GM23338 (cell line): Measurements from ENCODE around the gene SELENOO.

Experiments
- CREB1 ChIP-seq: fragments of 250-450 bp; sonication (Bioruptor Pico); IDR thresholded peaks from 2 replicates; pipeline ENCODE4 v1.5.0; 2020; ENCODE audit warnings: low read depth, mild to moderate bottlenecking, moderate library complexity
- EZH2 ChIP-seq: fragments of 200-600 bp; sonication (generic); IDR thresholded peaks from one replicate; pipeline ENCODE4 v1.8.0; 2017; ENCODE audit warnings: antibody characterized with exemption, mild to moderate bottlenecking, low read depth; ENCODE audit not compliant: unreplicated experiment
- EZH2phosphoT487 ChIP-seq: fragments of 200-600 bp; sonication (generic); IDR thresholded peaks from one replicate; pipeline ENCODE4 v1.8.1; 2018; ENCODE audit warnings: antibody characterized with exemption; ENCODE audit not compliant: unreplicated experiment
- JUNB ChIP-seq: IDR thresholded peaks from one replicate; pipeline ENCODE4 v1.6.1; 2016; ENCODE audit warnings: antibody characterized with exemption; ENCODE audit not compliant: unreplicated experiment
- NANOG ChIP-seq: IDR thresholded peaks from 2 replicates; pipeline ENCODE4 v1.6.1; 2016; ENCODE audit warnings: antibody characterized with exemption, borderline replicate concordance
- POLR2AphosphoS5 ChIP-seq: IDR thresholded peaks from 2 replicates; pipeline ENCODE4 v1.6.1; 2016; ENCODE audit warnings: antibody characterized with exemption, low read depth
- STAT1 ChIP-seq: IDR thresholded peaks from one replicate; pipeline ENCODE4 v1.6.1; 2016; ENCODE audit warnings: antibody characterized with exemption; ENCODE audit not compliant: unreplicated experiment
- ZNF114 ChIP-seq: fragments of 250-450 bp; sonication (Bioruptor Pico); IDR thresholded peaks from 2 replicates; pipeline ENCODE4 v1.5.0; 2020; ENCODE audit warnings: mild to moderate bottlenecking, moderate library complexity
- ZNF331 ChIP-seq: fragments of 250-450 bp; sonication (Bioruptor Pico); IDR thresholded peaks from 2 replicates; pipeline ENCODE4 v1.5.0; 2020; ENCODE audit warnings: low read depth, mild to moderate bottlenecking, moderate library complexity
- TF ChIP-seq, protein P1 (sequence below), 2 experiments: fragments of 200-600 bp in 1 of 2; sonication (generic) in 1 of 2; conservative IDR thresholded peaks; 2 replicates each; pipeline versions ENCODE4 v1.5.1 to v1.6.1; 2016 to 2017; ENCODE audit warnings: antibody characterized with exemption in 2 of 2, low read depth in 2 of 2, mild to moderate bottlenecking in 2 of 2, moderate library complexity in 1 of 2
- TF ChIP-seq, protein P2 (sequence below): IDR thresholded peaks from one replicate; pipeline ENCODE4 v1.6.1; 2018; ENCODE audit warnings: antibody characterized with exemption; ENCODE audit not compliant: unreplicated experiment
- TF ChIP-seq, protein P3 (sequence below): IDR thresholded peaks from 2 replicates; pipeline ENCODE4 v1.6.1; 2016; ENCODE audit warnings: antibody characterized with exemption
- TF ChIP-seq, protein P4 (sequence below): fragments of 250-450 bp; sonication (Bioruptor Pico); IDR thresholded peaks from 2 replicates; pipeline ENCODE4 v1.5.0; 2020; ENCODE audit warnings: mild to moderate bottlenecking, moderate library complexity

DNA sequence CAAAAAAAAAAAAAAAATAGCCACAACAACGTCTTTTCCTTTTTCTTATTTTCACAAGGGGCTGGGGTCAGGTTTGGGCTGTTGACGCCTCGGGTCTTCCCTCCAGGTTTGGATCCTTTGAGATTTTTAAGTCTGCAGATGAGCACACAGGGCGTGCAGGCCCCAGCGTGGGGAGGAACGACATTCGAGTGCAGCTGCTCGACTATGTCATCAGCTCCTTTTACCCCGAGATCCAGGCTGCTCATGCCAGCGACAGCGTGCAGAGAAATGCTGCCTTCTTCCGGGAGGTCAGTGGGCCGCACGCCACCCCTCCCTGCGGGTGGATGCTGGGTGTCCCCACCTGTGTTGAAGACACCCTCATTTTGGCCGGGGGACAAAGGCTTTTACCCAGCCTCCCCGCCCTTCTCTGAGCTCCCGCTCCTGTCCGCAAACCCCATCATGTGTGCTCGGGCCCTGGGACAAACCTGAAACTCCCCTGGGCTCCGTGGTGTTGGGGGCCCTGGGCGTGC lies 7.7 kb downstream of the SELENOO start:
- TF ChIP-seq, protein P1, sequence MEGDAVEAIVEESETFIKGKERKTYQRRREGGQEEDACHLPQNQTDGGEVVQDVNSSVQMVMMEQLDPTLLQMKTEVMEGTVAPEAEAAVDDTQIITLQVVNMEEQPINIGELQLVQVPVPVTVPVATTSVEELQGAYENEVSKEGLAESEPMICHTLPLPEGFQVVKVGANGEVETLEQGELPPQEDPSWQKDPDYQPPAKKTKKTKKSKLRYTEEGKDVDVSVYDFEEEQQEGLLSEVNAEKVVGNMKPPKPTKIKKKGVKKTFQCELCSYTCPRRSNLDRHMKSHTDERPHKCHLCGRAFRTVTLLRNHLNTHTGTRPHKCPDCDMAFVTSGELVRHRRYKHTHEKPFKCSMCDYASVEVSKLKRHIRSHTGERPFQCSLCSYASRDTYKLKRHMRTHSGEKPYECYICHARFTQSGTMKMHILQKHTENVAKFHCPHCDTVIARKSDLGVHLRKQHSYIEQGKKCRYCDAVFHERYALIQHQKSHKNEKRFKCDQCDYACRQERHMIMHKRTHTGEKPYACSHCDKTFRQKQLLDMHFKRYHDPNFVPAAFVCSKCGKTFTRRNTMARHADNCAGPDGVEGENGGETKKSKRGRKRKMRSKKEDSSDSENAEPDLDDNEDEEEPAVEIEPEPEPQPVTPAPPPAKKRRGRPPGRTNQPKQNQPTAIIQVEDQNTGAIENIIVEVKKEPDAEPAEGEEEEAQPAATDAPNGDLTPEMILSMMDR (conservative IDR thresholded peaks at IDR 0.05; ENCODE audit: low read depth in 2 of 2), result no peak
- TF ChIP-seq EZH2, result no peak
- TF ChIP-seq POLR2AphosphoS5, result no peak
- TF ChIP-seq, protein P2, sequence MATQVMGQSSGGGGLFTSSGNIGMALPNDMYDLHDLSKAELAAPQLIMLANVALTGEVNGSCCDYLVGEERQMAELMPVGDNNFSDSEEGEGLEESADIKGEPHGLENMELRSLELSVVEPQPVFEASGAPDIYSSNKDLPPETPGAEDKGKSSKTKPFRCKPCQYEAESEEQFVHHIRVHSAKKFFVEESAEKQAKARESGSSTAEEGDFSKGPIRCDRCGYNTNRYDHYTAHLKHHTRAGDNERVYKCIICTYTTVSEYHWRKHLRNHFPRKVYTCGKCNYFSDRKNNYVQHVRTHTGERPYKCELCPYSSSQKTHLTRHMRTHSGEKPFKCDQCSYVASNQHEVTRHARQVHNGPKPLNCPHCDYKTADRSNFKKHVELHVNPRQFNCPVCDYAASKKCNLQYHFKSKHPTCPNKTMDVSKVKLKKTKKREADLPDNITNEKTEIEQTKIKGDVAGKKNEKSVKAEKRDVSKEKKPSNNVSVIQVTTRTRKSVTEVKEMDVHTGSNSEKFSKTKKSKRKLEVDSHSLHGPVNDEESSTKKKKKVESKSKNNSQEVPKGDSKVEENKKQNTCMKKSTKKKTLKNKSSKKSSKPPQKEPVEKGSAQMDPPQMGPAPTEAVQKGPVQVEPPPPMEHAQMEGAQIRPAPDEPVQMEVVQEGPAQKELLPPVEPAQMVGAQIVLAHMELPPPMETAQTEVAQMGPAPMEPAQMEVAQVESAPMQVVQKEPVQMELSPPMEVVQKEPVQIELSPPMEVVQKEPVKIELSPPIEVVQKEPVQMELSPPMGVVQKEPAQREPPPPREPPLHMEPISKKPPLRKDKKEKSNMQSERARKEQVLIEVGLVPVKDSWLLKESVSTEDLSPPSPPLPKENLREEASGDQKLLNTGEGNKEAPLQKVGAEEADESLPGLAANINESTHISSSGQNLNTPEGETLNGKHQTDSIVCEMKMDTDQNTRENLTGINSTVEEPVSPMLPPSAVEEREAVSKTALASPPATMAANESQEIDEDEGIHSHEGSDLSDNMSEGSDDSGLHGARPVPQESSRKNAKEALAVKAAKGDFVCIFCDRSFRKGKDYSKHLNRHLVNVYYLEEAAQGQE, result no peak
- no peak for TF ChIP-seq ZNF114
- TF ChIP-seq EZH2phosphoT487, result no peak
- no peak for TF ChIP-seq JUNB
- TF ChIP-seq CREB1, result no peak
- TF ChIP-seq ZNF331 (CRISPR knock-in tag), result no peak
- TF ChIP-seq, protein P3, sequence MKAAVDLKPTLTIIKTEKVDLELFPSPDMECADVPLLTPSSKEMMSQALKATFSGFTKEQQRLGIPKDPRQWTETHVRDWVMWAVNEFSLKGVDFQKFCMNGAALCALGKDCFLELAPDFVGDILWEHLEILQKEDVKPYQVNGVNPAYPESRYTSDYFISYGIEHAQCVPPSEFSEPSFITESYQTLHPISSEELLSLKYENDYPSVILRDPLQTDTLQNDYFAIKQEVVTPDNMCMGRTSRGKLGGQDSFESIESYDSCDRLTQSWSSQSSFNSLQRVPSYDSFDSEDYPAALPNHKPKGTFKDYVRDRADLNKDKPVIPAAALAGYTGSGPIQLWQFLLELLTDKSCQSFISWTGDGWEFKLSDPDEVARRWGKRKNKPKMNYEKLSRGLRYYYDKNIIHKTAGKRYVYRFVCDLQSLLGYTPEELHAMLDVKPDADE, result no peak
- TF ChIP-seq STAT1, result no peak
- no peak for TF ChIP-seq NANOG
- TF ChIP-seq, protein P4, sequence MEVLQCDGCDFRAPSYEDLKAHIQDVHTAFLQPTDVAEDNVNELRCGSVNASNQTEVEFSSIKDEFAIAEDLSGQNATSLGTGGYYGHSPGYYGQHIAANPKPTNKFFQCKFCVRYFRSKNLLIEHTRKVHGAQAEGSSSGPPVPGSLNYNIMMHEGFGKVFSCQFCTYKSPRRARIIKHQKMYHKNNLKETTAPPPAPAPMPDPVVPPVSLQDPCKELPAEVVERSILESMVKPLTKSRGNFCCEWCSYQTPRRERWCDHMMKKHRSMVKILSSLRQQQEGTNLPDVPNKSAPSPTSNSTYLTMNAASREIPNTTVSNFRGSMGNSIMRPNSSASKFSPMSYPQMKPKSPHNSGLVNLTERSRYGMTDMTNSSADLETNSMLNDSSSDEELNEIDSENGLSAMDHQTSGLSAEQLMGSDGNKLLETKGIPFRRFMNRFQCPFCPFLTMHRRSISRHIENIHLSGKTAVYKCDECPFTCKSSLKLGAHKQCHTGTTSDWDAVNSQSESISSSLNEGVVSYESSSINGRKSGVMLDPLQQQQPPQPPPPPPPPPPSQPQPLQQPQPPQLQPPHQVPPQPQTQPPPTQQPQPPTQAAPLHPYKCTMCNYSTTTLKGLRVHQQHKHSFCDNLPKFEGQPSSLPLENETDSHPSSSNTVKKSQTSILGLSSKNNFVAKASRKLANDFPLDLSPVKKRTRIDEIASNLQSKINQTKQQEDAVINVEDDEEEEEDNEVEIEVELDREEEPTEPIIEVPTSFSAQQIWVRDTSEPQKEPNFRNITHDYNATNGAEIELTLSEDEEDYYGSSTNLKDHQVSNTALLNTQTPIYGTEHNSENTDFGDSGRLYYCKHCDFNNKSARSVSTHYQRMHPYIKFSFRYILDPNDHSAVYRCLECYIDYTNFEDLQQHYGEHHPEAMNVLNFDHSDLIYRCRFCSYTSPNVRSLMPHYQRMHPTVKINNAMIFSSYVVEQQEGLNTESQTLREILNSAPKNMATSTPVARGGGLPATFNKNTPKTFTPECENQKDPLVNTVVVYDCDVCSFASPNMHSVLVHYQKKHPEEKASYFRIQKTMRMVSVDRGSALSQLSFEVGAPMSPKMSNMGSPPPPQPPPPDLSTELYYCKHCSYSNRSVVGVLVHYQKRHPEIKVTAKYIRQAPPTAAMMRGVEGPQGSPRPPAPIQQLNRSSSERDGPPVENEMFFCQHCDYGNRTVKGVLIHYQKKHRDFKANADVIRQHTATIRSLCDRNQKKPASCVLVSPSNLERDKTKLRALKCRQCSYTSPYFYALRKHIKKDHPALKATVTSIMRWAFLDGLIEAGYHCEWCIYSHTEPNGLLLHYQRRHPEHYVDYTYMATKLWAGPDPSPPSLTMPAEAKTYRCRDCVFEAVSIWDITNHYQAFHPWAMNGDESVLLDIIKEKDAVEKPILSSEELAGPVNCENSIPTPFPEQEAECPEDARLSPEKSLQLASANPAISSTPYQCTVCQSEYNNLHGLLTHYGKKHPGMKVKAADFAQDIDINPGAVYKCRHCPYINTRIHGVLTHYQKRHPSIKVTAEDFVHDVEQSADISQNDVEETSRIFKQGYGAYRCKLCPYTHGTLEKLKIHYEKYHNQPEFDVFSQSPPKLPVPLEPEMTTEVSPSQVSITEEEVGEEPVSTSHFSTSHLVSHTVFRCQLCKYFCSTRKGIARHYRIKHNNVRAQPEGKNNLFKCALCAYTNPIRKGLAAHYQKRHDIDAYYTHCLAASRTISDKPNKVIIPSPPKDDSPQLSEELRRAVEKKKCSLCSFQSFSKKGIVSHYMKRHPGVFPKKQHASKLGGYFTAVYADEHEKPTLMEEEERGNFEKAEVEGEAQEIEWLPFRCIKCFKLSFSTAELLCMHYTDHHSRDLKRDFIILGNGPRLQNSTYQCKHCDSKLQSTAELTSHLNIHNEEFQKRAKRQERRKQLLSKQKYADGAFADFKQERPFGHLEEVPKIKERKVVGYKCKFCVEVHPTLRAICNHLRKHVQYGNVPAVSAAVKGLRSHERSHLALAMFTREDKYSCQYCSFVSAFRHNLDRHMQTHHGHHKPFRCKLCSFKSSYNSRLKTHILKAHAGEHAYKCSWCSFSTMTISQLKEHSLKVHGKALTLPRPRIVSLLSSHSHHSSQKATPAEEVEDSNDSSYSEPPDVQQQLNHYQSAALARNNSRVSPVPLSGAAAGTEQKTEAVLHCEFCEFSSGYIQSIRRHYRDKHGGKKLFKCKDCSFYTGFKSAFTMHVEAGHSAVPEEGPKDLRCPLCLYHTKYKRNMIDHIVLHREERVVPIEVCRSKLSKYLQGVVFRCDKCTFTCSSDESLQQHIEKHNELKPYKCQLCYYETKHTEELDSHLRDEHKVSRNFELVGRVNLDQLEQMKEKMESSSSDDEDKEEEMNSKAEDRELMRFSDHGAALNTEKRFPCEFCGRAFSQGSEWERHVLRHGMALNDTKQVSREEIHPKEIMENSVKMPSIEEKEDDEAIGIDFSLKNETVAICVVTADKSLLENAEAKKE, result no peak
